Aortic smooth muscle cell (primary cell): ENCODE data around the gene PPEF2. TPM values are rescaled to one million over a fixed set of nuclear protein-coding genes. Genes with fewer than 3 reads are reported as not detected.

Experiments used
- total RNA-seq: library from RNA; depleted of rRNA; stranded (reverse); fragments of >200 nt; gene quantifications from 2 replicates; pipeline ENCODE4 v1.2.3, GENCODE V29; 2014

PPEF2 gene
- not detected in 2 replicates for total RNA-seq

DNA sequence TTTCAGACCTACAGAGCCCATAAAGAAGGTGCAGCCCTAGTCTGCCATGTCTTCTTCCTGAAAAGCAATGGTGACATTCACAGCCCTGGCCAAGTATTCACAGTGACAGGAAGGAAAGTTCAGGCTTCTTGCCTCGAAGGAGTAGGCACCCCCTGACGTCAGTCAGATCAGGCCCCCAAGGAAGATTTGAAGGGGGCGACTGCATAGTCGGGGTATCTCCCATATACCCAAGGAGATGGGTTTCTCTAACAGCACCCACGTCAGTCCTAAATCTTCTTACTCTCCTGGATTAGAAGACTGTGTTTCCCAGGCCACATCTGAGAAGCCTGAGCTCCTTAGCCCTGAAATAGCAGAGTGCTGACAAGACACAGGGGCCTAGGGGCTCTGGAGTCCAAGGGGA lies at the start of gene PPEF2:
TSS of gene PPEF2 (minus strand) at position 101 of the 400 bp plus-strand sequence. CDS start 6,127 bp downstream, outside the sequence.

DNA sequence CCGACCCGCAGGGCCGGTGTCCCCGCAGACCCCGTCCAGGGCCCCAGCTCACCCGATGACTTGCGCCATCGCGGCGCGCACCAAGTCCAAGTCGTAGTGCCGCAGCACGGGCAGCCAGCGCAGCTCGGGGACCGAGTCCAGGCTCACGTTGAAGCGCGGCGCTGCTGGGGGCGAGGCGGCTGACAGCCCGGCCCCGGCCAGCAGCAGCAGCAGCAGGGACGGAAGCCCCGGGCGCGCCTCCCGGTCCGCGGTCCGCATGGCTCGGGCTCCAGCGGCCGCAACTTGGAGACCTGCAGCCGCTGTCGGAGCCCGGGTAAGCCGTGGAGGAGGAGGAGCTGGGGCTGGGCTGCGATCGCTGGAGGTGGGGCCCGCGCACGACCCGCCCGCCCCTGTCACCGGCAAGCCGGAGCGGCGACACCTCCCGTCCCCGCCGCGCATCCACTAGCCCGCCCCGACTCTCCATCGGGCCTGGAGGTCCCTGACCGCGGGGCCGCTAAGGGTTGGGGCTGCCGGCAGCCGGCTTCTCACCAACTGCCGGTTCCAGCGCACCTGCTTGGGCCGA lies 38.5 kb upstream of the PPEF2 start, which contains the start of gene NAAA:
TSS of gene NAAA (minus strand) at position 322 of the 562 bp plus-strand sequence. CDS start at position 258, 64 bp downstream.

Other genes with a start within 250 kb of the PPEF2 start
- gene G3BP2, start 229.0 kb downstream of the PPEF2 start, total RNA-seq = 123 and 130 TPM in 2 replicates
- gene USO1, start 177.9 kb downstream of the PPEF2 start, total RNA-seq = 104 and 114 TPM in 2 replicates
- gene NAAA, start 38.6 kb upstream of the PPEF2 start, total RNA-seq = 49.1 and 54.2 TPM in 2 replicates
- 22.7 and 26.1 TPM in 2 replicates for gene SDAD1, start 88.5 kb upstream of the PPEF2 start, total RNA-seq
- gene CXCL9, start 105.1 kb upstream of the PPEF2 start, total RNA-seq = not detected in 2 replicates
- gene CXCL10, start 121.0 kb upstream of the PPEF2 start, total RNA-seq = not detected in 2 replicates
- gene CXCL11, start 133.6 kb upstream of the PPEF2 start, total RNA-seq = under 0.01 TPM in 1 of 2 replicates, not detected in the other
- gene ART3, start 172.3 kb upstream of the PPEF2 start, total RNA-seq = not detected in 2 replicates
- gene NUP54, start 245.9 kb upstream of the PPEF2 start, total RNA-seq = 48.9 and 59.7 TPM in 2 replicates